Tibial artery (tissue), 4 donors: Measurements from ENCODE around the gene NAPB.

ENCODE experiments used
- DNase-seq, 2 donors: peaks; one replicate each; pipeline ENCODE4 v3.0.0-alpha.2; 2019
- H3K27ac ChIP-seq, 2 donors: fragments of 200-600 bp; sonication (generic) in 1 of 2; 1 replicate in 1 of 2; 2 replicates in 1 of 2; pipeline ENCODE4 v1.5.1; 2018 to 2019; ENCODE audit warnings: mild to moderate bottlenecking in 1 of 2
- H3K27me3 ChIP-seq, 2 donors: fragments of 200-600 bp; sonication (generic) in 1 of 2; one replicate each; pipeline versions ENCODE4 v1.5.1 to v1.6.0; 2016 to 2019
- H3K36me3 ChIP-seq, 3 donors: fragments of 200-600 bp; sonication (generic) in 2 of 3; one replicate each; pipeline ENCODE4 v1.5.1; 2016 to 2019; ENCODE audit warnings: mild to moderate bottlenecking in 2 of 3
- H3K4me1 ChIP-seq, 4 donors: fragments of 200-600 bp; sonication (generic) in 2 of 4; 1 replicate in 3 of 4; 2 replicates in 1 of 4; pipeline ENCODE4 v1.5.1; 2016 to 2019
- H3K4me3 ChIP-seq, 2 donors: fragments of 200-600 bp; sonication (generic) in 1 of 2; 1 replicate in 1 of 2; 2 replicates in 1 of 2; pipeline ENCODE4 v1.5.1; 2018 to 2019; ENCODE audit warnings: mild to moderate bottlenecking in 2 of 2
- H3K9me3 ChIP-seq, 3 donors: fragments of 200-600 bp; sonication (generic) in 1 of 3; one replicate each; pipeline ENCODE4 v1.5.1; 2016 to 2019
- intact Hi-C: fragments of 100-400 bp; cut with DNase I; formaldehyde crosslinking; loops from one replicate; pipeline ENCODE4 v1.15.0; 2023; ENCODE audit warnings: low total_unique reads
- TF ChIP-seq, protein P1 (sequence below), 2 experiments: fragments of 200-600 bp in 1 of 2; fragments of 450-650 bp in 1 of 2; IDR thresholded peaks; one replicate each; pipeline ENCODE4 v1.5.1; 2017 to 2019; ENCODE audit warnings: antibody characterized with exemption in 2 of 2, mild to moderate bottlenecking in 1 of 2, moderate library complexity in 1 of 2

Gene NAPB

DNA sequence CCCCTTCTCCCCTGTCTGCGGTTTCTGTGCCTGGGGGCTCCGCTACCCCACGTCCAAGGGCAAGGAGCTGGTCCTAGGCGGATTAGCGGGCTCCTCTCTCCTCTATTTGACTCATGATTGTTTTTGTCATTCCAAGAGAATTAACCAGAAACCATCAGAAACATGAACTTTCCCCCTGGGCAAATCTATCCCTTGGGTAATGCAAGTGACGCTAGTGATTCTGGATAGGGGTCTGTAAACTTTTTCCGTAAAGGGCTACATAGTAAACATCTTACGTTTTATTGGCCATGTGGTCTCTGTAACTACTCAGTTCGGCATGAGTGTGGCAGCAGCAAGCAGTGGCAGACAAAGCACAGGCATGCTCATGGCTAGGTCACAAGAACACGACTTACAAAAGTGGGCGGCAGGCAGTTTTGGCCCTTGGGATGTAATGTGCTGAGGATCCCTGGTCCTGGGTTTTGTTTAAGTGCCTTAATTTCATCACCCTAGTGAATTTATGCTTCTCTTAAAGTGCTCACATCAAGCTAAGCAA is 30.7 kb upstream of the NAPB start:
- H3K4me3 ChIP-seq: no peak overlapping the region
- no peaks in the 10 kb centered on the region for H3K36me3 ChIP-seq
- H3K27me3 ChIP-seq: peaks cover 0 to 27% of the 10 kb centered on the region in 2 donors
- intact Hi-C loops: no loop called here
- H3K4me1 ChIP-seq: no peaks in the 10 kb centered on the region
- H3K9me3 ChIP-seq: peaks cover 0 to 4% (median 0%) of the 10 kb centered on the region in 3 donors
- TF ChIP-seq, protein P1, sequence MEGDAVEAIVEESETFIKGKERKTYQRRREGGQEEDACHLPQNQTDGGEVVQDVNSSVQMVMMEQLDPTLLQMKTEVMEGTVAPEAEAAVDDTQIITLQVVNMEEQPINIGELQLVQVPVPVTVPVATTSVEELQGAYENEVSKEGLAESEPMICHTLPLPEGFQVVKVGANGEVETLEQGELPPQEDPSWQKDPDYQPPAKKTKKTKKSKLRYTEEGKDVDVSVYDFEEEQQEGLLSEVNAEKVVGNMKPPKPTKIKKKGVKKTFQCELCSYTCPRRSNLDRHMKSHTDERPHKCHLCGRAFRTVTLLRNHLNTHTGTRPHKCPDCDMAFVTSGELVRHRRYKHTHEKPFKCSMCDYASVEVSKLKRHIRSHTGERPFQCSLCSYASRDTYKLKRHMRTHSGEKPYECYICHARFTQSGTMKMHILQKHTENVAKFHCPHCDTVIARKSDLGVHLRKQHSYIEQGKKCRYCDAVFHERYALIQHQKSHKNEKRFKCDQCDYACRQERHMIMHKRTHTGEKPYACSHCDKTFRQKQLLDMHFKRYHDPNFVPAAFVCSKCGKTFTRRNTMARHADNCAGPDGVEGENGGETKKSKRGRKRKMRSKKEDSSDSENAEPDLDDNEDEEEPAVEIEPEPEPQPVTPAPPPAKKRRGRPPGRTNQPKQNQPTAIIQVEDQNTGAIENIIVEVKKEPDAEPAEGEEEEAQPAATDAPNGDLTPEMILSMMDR (IDR thresholded peaks at IDR 0.05): no peak
- DNase-seq: no peak
- no peak overlapping the region for H3K27ac ChIP-seq

DNA sequence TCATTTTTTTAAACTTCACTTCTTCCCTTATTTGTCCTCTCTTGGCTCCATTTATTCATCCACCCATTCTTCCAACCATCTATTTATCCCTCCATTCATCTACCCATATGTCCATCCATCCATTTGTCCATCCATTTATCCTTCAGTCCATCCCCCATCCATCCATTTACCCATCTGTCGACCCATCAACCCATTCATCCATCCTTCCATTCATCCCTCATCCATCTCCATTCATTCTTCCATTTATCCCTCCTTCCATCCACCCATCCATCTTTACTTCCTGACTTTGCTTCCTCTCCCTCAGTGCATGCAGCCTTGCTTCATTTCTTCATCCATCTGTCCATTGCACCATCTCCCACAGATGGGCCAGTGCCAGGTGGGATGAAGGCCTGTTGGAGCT is 29.6 kb upstream of the NAPB start:
- H3K9me3 ChIP-seq: peaks cover 0 to 4% (median 0%) of the 10 kb centered on the region in 3 donors
- H3K4me3 ChIP-seq: no peak overlapping the region
- no peak overlapping the region for H3K27ac ChIP-seq
- intact Hi-C loops: no loop called here
- H3K27me3 ChIP-seq: peaks cover 0 to 27% of the 10 kb centered on the region in 2 donors
- TF ChIP-seq, protein P1 (IDR thresholded peaks at IDR 0.05): no peak
- no peak for DNase-seq
- no peaks in the 10 kb centered on the region for H3K36me3 ChIP-seq
- H3K4me1 ChIP-seq: no peaks in the 10 kb centered on the region

DNA sequence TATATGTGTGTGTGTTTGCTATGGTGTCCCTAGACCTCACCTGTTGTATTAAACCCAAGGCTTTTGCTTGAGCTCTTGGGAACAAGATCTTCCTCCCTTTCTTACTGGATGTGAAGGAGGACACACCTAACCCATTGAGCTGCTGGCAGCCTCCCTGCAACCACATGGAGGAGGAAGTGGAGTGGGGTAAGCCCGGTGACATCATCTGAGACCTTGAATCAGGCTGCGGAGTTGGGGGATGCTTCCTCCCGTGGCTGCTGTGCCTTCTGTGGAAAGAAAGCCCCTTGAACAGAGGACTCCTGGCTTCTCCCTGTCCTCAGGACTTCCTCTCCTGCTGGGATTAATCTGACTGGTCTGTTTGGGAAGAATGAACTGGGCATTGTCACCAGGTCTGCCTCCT is 28.1 kb upstream of the NAPB start:
- TF ChIP-seq, protein P1 (IDR thresholded peaks at IDR 0.05): no peak
- Histone ChIP-seq H3K9me3 (no peaks in the 10 kb centered on the region), H3K4me1 (no peaks in the 10 kb centered on the region), H3K27me3 (peaks cover 0 to 17% of the 10 kb centered on the region in 2 donors), H3K36me3 (no peaks in the 10 kb centered on the region), H3K4me3 (no peak overlapping the region), H3K27ac (no peak overlapping the region)
- DNase-seq: no peak
- intact Hi-C loops: loop anchor here (10.0 kb wide), 1 partner anchor 155 kb away; the partner anchor contains the start of gene CST9

DNA sequence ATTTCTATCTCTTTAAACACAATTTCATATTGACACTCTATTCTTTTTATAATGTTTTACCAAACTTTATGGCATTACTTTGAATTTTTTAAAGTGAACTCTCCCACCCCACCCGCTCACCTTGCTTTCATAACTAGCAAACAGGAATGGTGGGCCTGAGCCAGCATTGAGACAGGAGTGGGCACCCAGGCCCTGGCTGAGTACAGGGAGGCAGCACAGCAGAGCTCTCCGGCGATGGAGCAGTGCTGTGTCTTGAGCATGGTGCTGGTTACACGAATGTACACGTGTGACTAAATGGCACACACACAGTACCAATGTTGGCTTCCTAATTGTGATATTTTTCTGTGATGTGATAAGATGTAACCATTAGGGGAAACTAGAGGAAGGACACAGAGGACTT is 26.9 kb upstream of the NAPB start:
- Histone ChIP-seq H3K4me1 (no peaks in the 10 kb centered on the region), H3K27ac (no peak overlapping the region), H3K27me3 (peaks cover 0 to 10% of the 10 kb centered on the region in 2 donors), H3K36me3 (no peaks in the 10 kb centered on the region), H3K4me3 (no peak overlapping the region), H3K9me3 (no peaks in the 10 kb centered on the region)
- intact Hi-C loops: loop anchor here (10.0 kb wide), 1 partner anchor 157 kb away; the partner anchor contains the start of gene CST9
- TF ChIP-seq, protein P1 (IDR thresholded peaks at IDR 0.05): no peak
- DNase-seq: no peak

DNA sequence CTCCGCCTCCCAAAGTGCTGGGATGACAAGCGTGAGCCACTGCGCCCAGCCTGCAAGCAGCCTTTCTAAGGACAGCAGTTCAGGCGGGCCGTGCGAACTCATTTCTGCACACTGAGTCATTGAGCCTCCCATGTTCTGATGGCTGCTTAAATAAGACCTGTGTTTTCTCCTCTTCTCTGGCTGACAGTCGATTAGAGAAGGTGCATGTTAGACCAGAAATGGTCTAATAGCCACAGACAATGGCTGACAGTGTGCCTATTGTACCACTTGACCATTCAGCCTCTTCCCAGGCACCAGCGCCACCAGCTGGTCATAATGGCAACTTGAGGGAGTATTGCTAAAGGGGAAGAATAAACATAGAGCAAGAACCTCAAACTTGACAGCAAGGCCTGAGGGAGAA is 25.2 kb upstream of the NAPB start:
- Histone ChIP-seq H3K36me3 (no peaks in the 10 kb centered on the region), H3K9me3 (no peaks in the 10 kb centered on the region), H3K4me1 (no peaks in the 10 kb centered on the region), H3K27me3 (peaks cover 0 to 4% of the 10 kb centered on the region in 2 donors), H3K4me3 (no peak overlapping the region), H3K27ac (no peak overlapping the region)
- no peak for DNase-seq
- TF ChIP-seq, protein P1 (IDR thresholded peaks at IDR 0.05): peak; percentile 22 to 30
- intact Hi-C loops: loop anchor here (10.0 kb wide), 1 partner anchor 158 kb away; the partner anchor contains the start of gene CST9
